T follicular helper cell (primary cell): ENCODE results near the gene NEIL3.

ENCODE experiments used
- DNase-seq: peaks from one replicate; pipeline ENCODE4 v3.0.0-alpha.2; 2020; ENCODE audit warnings: low read depth

NEIL3 gene

GRCh38 chr4:177371461-177371860, 61.8 kb downstream of the NEIL3 start:
- DNase-seq = no peak

- DNase-seq = no peak
Measured at GRCh38 chr4:177374966-177375365, 65.3 kb downstream of the NEIL3 start.

GRCh38 chr4:177375372-177375771, 65.7 kb downstream of the NEIL3 start:
- DNase-seq = no peak

GRCh38 chr4:177376024-177376423, 66.3 kb downstream of the NEIL3 start:
- DNase-seq = no peak

GRCh38 chr4:177380730-177381287, 71.1 kb downstream of the NEIL3 start:
- no peak for DNase-seq

- DNase-seq = no peak
Measured at GRCh38 chr4:177381762-177382310, 72.2 kb downstream of the NEIL3 start.

GRCh38 chr4:177384856-177385397, 75.3 kb downstream of the NEIL3 start:
- DNase-seq = no peak

- no peak for DNase-seq
Measured at GRCh38 chr4:177385576-177386277, 76.1 kb downstream of the NEIL3 start.

- no peak for DNase-seq
Measured at GRCh38 chr4:177386278-177386815, 76.7 kb downstream of the NEIL3 start.

GRCh38 chr4:177391287-177391686, 81.6 kb downstream of the NEIL3 start:
- no peak for DNase-seq

- no peak for DNase-seq
Measured at GRCh38 chr4:177391953-177392352, 82.3 kb downstream of the NEIL3 start.

- no peak for DNase-seq
Measured at GRCh38 chr4:177393236-177393635, 83.6 kb downstream of the NEIL3 start.

- DNase-seq = no peak
Measured at GRCh38 chr4:177396352-177396751, 86.7 kb downstream of the NEIL3 start.

- DNase-seq = no peak
Measured at GRCh38 chr4:177400030-177400429, 90.4 kb downstream of the NEIL3 start.

- no peak for DNase-seq
Measured at GRCh38 chr4:177401658-177402273, 92.1 kb downstream of the NEIL3 start.

- no peak for DNase-seq
Measured at GRCh38 chr4:177403746-177404145, 94.1 kb downstream of the NEIL3 start.

GRCh38 chr4:177404342-177404741, 94.7 kb downstream of the NEIL3 start:
- DNase-seq = no peak

GRCh38 chr4:177404986-177405385, 95.3 kb downstream of the NEIL3 start:
- DNase-seq = no peak

- no peak for DNase-seq
Measured at GRCh38 chr4:177405508-177405907, 95.8 kb downstream of the NEIL3 start.

- no peak for DNase-seq
Measured at GRCh38 chr4:177408023-177408422, 98.3 kb downstream of the NEIL3 start.

- no peak for DNase-seq
Measured at GRCh38 chr4:177410566-177410965, 100.9 kb downstream of the NEIL3 start.

GRCh38 chr4:177411996-177412395, 102.3 kb downstream of the NEIL3 start:
- no peak for DNase-seq
